GM12874 (cell line): Measurements from ENCODE around the gene ATOH7.
A peak's percentile ranks its signal among the peaks of the same experiment; 100 is the strongest.

Experiments used
- CTCF ChIP-seq: IDR thresholded peaks from 2 replicates; pipeline ENCODE4 v1.5.1; 2011; ENCODE audit warnings: low read depth, mild to moderate bottlenecking, control low read depth, low read length, moderate library complexity; ENCODE audit not compliant: insufficient read depth

Gene ATOH7

GRCh38 chr10:68230268-68230667 is 1.6 kb downstream of the ATOH7 start:
- TF ChIP-seq CTCF, result no peak

GRCh38 chr10:68224810-68225209 is 7.1 kb downstream of the ATOH7 start:
- no peak for TF ChIP-seq CTCF

GRCh38 chr10:68223535-68224165 is 8.3 kb downstream of the ATOH7 start:
- TF ChIP-seq CTCF, result peak; percentile 28; the same call in 1 of the 2 replicates

- no peak for TF ChIP-seq CTCF
These were observed 9.5 kb downstream of the ATOH7 start for GRCh38 chr10:68222391-68222790.

GRCh38 chr10:68221196-68221595 is 10.7 kb downstream of the ATOH7 start:
- no peak for TF ChIP-seq CTCF

GRCh38 chr10:68218786-68219185 is 13.1 kb downstream of the ATOH7 start:
- no peak for TF ChIP-seq CTCF

GRCh38 chr10:68212721-68213352 is 19.1 kb downstream of the ATOH7 start:
- peak; percentile 41; the same call in 1 of the 2 replicates for TF ChIP-seq CTCF
